CD4-positive, alpha-beta T cell (primary cell): ENCODE results near the gene TBCD. TPM values are rescaled to one million over a fixed set of nuclear protein-coding genes. Genes with fewer than 3 reads are reported as not detected.

Experiments
- ATAC-seq: fragments of 200-7000 bp; cut with Tn5 transposase; one replicate; pipeline ENCODE4 v1.10.0; 2022; ENCODE audit warnings: mild to moderate bottlenecking; ENCODE audit not compliant: poor library complexity
- CTCF ChIA-PET: fragments of 350-600 bp; sonication (Branson Sonifier 250); formaldehyde crosslinking; loops from one replicate; lab custom pipeline; 2021; ENCODE audit warnings: antibody characterized with exemption, inconsistent platforms; lab: Charles Lee
- POLR2A ChIA-PET: fragments of 350-600 bp; sonication (Branson Sonifier 250); formaldehyde crosslinking; loops from one replicate; lab custom pipeline; 2021; ENCODE audit warnings: antibody characterized with exemption, inconsistent platforms; lab: Charles Lee
- DNase-seq, 14 experiments: peaks; one replicate each; pipeline ENCODE4 v3.0.0-alpha.2; 2013 to 2020; ENCODE audit warnings: mixed read lengths in 2 of 14
- H3K27ac ChIP-seq, 2 donors: one replicate each; pipeline versions ENCODE4 v1.5.1 to v1.7.0; 2013; ENCODE audit warnings: low read length in 2 of 2, low read depth in 1 of 2, mild to moderate bottlenecking in 1 of 2
- H3K27me3 ChIP-seq, 2 experiments: 1 replicate in 1 of 2; 2 replicates in 1 of 2; pipeline versions ENCODE4 v1.6.1 to v1.7.0; 2013; ENCODE audit warnings: low read length in 2 of 2, control low read depth in 1 of 2, mild to moderate bottlenecking in 1 of 2, moderate library complexity in 1 of 2; ENCODE audit not compliant: insufficient read depth in 2 of 2, control insufficient read depth in 1 of 2
- H3K36me3 ChIP-seq: one replicate; pipeline ENCODE4 v1.6.1; 2013; ENCODE audit warnings: low read length, control low read depth; ENCODE audit not compliant: insufficient read depth
- H3K4me1 ChIP-seq: one replicate; pipeline ENCODE4 v1.6.1; 2013; ENCODE audit warnings: low read length, control low read depth; ENCODE audit not compliant: insufficient read depth
- H3K4me3 ChIP-seq: one replicate; pipeline ENCODE4 v1.5.1; 2013; ENCODE audit warnings: mild to moderate bottlenecking, low read length, moderate library complexity
- H3K9me3 ChIP-seq, 2 experiments: 1 replicate in 1 of 2; 2 replicates in 1 of 2; pipeline versions ENCODE4 v1.6.1 to v1.7.0; 2013; ENCODE audit warnings: low read length in 2 of 2, mild to moderate bottlenecking in 2 of 2, control low read depth in 1 of 2, moderate library complexity in 1 of 2; ENCODE audit not compliant: control insufficient read depth in 1 of 2, insufficient read depth in 1 of 2
- H3K27ac Mint-ChIP-seq: one replicate; pipeline ENCODE4 v1.8.0; 2020; ENCODE audit warnings: mixed read lengths
- H3K27me3 Mint-ChIP-seq: one replicate; pipeline ENCODE4 v1.8.0; 2021; ENCODE audit warnings: mixed read lengths
- H3K36me3 Mint-ChIP-seq: one replicate; pipeline ENCODE4 v1.8.0; 2021; ENCODE audit warnings: low read depth, mixed read lengths
- H3K4me1 Mint-ChIP-seq: one replicate; pipeline ENCODE4 v1.8.0; 2021; ENCODE audit warnings: low read depth, mixed read lengths
- H3K4me3 Mint-ChIP-seq: one replicate; pipeline ENCODE4 v1.8.0; 2020; ENCODE audit warnings: mild to moderate bottlenecking, mixed read lengths
- H3K9me3 Mint-ChIP-seq: one replicate; pipeline ENCODE4 v1.8.0; 2020; ENCODE audit warnings: mixed read lengths
- CTCF ChIP-seq: fragments of 200-600 bp; IDR thresholded peaks from one replicate; pipeline ENCODE4 v1.8.0; 2022; ENCODE audit warnings: antibody characterized with exemption, mild to moderate bottlenecking
- intact Hi-C, 2 experiments: fragments of 100-400 bp; cut with DNase I in 1 of 2; cut with micrococcal nuclease in 1 of 2; formaldehyde crosslinking; loops; one replicate each; pipeline versions ENCODE4 v1.15.1 to v1.9.0; 2023 to 2025; cut with DNase I, micrococcal nuclease
- total RNA-seq, 174 experiments: library from RNA in 2 of 174; stranded (reverse) in 2 of 174; gene quantifications; one replicate each; pipeline ENCODE4 v1.2.3 and lab custom pipeline; 2021 to 2026

The TBCD gene
- total RNA-seq, 2 experiments from 2014 or later, result 74.6 to 80.3 TPM

DNA sequence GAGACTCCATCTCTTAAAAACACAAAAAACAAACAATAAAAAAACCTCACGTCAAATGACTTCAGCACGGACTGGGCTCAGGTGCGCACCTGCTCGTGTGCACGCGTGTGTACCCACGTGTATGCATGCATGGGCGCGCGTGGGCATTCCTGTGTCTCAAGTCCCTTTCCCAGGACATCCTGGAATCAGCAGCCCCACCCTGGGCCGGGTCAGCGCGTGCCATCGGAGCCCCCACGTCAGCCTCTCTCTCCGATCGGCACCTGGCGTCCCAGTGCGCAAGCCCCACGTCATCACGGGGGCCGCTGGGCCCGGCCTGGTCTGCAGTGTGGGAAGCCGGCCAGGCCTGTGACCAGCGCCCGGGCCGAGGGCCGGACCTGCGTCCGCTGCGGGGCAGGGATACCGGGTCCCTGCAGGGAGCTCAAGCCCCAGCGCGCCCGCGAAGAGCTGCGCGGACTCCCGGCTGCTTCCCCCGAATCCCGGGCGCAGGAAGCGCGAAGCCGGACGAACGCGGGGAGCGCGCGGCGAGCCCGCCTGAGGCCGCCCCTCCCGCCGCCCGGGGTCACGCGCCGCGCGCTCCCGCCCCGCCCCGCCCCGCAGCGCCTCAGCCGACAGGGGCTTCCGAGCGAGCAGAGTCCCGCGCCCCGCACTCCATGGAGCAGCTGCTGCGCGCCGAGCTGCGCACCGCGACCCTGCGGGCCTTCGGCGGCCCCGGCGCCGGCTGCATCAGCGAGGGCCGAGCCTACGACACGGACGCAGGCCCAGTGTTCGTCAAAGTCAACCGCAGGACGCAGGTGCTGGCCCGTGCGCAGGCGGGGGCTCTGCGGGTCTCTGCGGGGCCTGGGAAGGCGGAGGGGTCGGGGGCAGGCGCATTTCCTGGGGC is 16.6 kb upstream of the TBCD start, which contains the start of gene FN3K:
Gene FN3K, plus strand, starts transcription at position 629 of the 880 bp plus-strand sequence. Its CDS starts 22 bp downstream, at position 651.
- Histone ChIP-seq H3K27ac (no peak within 1 kb of the TSS), H3K36me3 (peaks cover 4% of the 10 kb centered on the region), H3K9me3 (peaks cover 0 to 15% of the 10 kb centered on the region in 2 experiments), H3K4me1 (peaks cover 9% of the 10 kb centered on the region), H3K27me3 (peaks cover 0 to 6% of the 10 kb centered on the region in 2 experiments), H3K4me3 (peak within 1 kb of the TSS; percentile 42)
- no peaks in the 10 kb centered on the region for H3K9me3 Mint-ChIP-seq
- H3K27ac Mint-ChIP-seq, result no peak within 1 kb of the TSS
- H3K4me1 Mint-ChIP-seq, result no peaks in the 10 kb centered on the region
- POLR2A ChIA-PET, result no interaction called here
- peak within 1 kb of the TSS; percentile 76 for H3K4me3 Mint-ChIP-seq
- peaks cover 18% of the 10 kb centered on the region for H3K36me3 Mint-ChIP-seq
- TF ChIP-seq CTCF, result no peak
- intact Hi-C loops, result no loop called here
- no peaks in the 10 kb centered on the region for H3K27me3 Mint-ChIP-seq
- CTCF ChIA-PET, result no interaction called here
- peak in 10 of 14 experiments; percentile 17 to 62 (median 47) for DNase-seq
- peak; percentile 83 for ATAC-seq

DNA sequence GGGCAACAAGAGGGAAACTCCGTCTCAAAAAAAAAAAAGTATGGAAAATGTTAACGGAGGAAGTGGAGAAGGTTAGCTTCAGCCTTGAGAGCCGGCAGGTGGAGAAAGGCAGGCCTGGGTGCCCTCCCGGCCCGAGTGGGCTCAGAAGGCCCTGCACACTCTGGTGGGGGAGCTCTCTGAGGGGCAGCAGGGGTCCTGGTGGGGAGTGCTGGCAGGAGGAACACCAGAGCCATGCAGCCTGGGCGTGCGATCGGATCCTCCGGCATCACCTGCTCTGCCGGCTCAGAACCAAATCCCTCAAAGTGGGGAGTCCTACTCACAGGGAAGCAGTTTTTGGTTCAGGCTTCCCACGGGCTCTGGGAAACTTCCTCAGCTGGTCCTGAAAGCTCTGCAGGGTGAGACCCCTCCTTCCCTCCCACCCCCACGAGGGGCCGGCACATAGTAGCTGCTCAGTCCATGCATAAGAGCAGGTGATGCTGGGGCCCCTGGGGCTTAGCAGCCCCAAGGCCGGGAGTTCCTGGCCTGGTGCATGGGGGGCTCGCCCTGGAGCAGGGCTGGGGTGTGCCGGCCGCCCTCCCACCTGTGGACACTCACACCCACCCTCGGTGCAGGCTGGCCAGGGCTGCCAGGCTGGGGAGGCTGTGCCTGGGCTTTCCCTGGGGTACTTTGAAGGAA is 15.2 kb upstream of the TBCD start:
- peaks cover 0 to 25% of the 10 kb centered on the region in 2 experiments for H3K9me3 ChIP-seq
- H3K27ac Mint-ChIP-seq, result no peak overlapping the region

More for the DNA sequence above, 15.2 kb upstream of the TBCD start:
- Mint-ChIP-seq H3K9me3 (no peaks in the 10 kb centered on the region), H3K27me3 (no peaks in the 10 kb centered on the region), H3K4me1 (no peaks in the 10 kb centered on the region), H3K36me3 (peaks cover 29% of the 10 kb centered on the region), H3K4me3 (peak overlapping the region; percentile 25)
- Histone ChIP-seq H3K36me3 (peaks cover 7% of the 10 kb centered on the region), H3K27ac (no peak overlapping the region), H3K4me1 (peaks cover 9% of the 10 kb centered on the region), H3K27me3 (peaks cover 0 to 6% of the 10 kb centered on the region in 2 experiments), H3K4me3 (no peak overlapping the region)
- no peak for DNase-seq
- POLR2A ChIA-PET, result no interaction called here
- TF ChIP-seq CTCF, result no peak
- intact Hi-C loops, result no loop called here
- CTCF ChIA-PET, result no interaction called here
- no peak for ATAC-seq
